Neural progenitor cell (in vitro differentiated cells): ENCODE data around the gene SPOCK1.

Experiments
- CTCF ChIP-seq: fragments of 200-600 bp; sonication (generic); IDR thresholded peaks from 2 replicates; pipeline ENCODE4 v1.5.1; 2017; ENCODE audit warnings: antibody characterized with exemption, mild to moderate bottlenecking
- EZH2 ChIP-seq: fragments of 200-600 bp; sonication (generic); IDR thresholded peaks from 2 replicates; pipeline ENCODE4 v1.6.1; 2017; ENCODE audit warnings: antibody characterized with exemption, mild to moderate bottlenecking, moderate library complexity

- no peak for TF ChIP-seq CTCF
- no peak for TF ChIP-seq EZH2
These were observed 397.6 kb downstream of the SPOCK1 start for GRCh38 chr5:137101544-137101943.
